ENCODE measurements around the gene GANC.
"Not testable (repeated sequence)": the region's sequence is repeated elsewhere in the genome, so short reads cannot be mapped to it uniquely, and the experiment has no call there.

GANC gene

DNA sequence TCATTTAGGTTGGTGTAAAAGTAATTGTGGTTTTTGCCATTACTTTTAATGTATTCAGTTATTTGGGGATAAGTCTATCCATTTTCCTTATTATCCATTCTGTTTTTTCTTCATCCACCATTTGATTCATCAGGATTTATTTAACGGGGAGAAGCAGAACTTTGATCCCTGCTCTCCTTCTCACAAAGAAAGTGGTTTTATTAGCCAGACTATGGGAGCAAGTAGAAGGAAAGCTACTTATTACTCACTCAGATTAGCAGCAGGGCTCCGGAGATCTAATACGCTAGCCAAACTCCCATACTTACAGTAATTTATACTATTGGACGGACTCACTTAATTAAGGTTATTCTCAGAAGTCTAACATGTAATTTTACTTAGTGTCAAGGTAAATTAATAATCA, 14.9 kb downstream of the GANC start:
- no peak for DNase-seq (ENCODE audit: low read depth)
- H3K4me3 ChIP-seq (ENCODE audit: control insufficient read depth, low read depth, low read length) = no peak overlapping the region
- no peak for TF ChIP-seq CTCF (IDR thresholded peaks at IDR 0.05; ENCODE audit: control insufficient read depth, insufficient read depth, low read depth, low read length, missing control alignments)

GRCh38 chr15:42289166-42289565, 16.2 kb downstream of the GANC start:
- DNase-seq (ENCODE audit: low read depth) = no peak
- H3K4me3 ChIP-seq (ENCODE audit: control insufficient read depth, low read depth, low read length) = no peak overlapping the region
- TF ChIP-seq CTCF (IDR thresholded peaks at IDR 0.05; ENCODE audit: control insufficient read depth, insufficient read depth, low read depth, low read length, missing control alignments) = no peak

DNA sequence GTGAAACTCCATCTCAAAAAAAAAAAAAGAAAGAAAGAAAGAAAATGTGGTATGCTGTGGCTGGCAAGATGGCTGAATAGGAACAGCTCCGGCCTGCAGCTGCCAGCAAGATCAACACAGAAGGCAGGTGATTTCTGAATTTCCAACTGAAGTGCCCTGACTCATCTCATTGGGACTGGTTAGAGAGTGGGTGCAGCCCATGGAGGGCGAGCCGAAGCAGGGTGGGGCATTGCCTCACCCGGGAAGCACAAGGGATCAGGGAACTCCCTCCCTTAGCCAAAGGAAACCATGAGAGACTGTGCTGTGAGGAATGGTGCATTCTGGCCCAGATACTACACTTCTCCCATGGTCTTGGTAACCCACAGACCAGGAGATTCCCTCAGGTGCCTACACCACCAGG, 28.0 kb downstream of the GANC start:
- H3K4me3 ChIP-seq (ENCODE audit: control insufficient read depth, low read depth, low read length); DNase-seq (ENCODE audit: low read depth): not testable (repeated sequence)

GRCh38 chr15:42306681-42307080, 33.7 kb downstream of the GANC start:
- no peak for DNase-seq (ENCODE audit: low read depth)
- no peak for TF ChIP-seq CTCF (IDR thresholded peaks at IDR 0.05; ENCODE audit: control insufficient read depth, insufficient read depth, low read depth, low read length, missing control alignments)
- H3K4me3 ChIP-seq (ENCODE audit: control insufficient read depth, low read depth, low read length) = no peak overlapping the region

GRCh38 chr15:42313463-42313862, 40.5 kb downstream of the GANC start:
- no peak for DNase-seq (ENCODE audit: low read depth)
- TF ChIP-seq CTCF (IDR thresholded peaks at IDR 0.05; ENCODE audit: control insufficient read depth, insufficient read depth, low read depth, low read length, missing control alignments) = no peak
- no peak overlapping the region for H3K4me3 ChIP-seq (ENCODE audit: control insufficient read depth, low read depth, low read length)

DNA sequence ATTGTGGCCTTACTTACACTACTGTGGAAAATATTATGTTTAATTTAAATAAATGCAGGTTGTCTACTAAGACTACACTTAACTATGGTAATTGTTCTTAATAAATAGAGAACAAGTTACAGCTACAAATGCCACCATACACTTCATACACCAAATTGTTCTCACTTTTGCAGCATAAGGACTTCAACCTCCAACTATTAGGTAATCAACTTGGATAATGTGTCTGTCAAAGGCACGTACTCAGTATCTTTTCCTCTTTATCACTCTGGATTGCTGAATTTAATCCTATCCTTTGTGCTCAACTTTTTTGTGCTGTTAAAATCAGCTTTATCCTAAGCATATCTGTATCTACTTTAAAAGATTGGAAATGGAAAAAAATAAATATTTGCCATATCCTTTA, 41.8 kb downstream of the GANC start:
- no peak for DNase-seq (ENCODE audit: low read depth)
- no peak overlapping the region for H3K4me3 ChIP-seq (ENCODE audit: control insufficient read depth, low read depth, low read length)
- no peak for TF ChIP-seq CTCF (IDR thresholded peaks at IDR 0.05; ENCODE audit: control insufficient read depth, insufficient read depth, low read depth, low read length, missing control alignments)

- no peak for TF ChIP-seq CTCF (IDR thresholded peaks at IDR 0.05; ENCODE audit: control insufficient read depth, insufficient read depth, low read depth, low read length, missing control alignments)
- no peak overlapping the region for H3K4me3 ChIP-seq (ENCODE audit: control insufficient read depth, low read depth, low read length)
- DNase-seq (ENCODE audit: low read depth) = no peak
Measured at GRCh38 chr15:42315521-42315920, 42.5 kb downstream of the GANC start.

GRCh38 chr15:42316282-42316805, 43.3 kb downstream of the GANC start:
- not testable (repeated sequence) for H3K4me3 ChIP-seq (ENCODE audit: control insufficient read depth, low read depth, low read length); DNase-seq (ENCODE audit: low read depth)

Measured in AG09309 (cell line).